SK-N-SH treated with all-trans-retinoic acid at 6 μM for 48 hours (cell line): ENCODE results near the gene MGMT.

Experiments
- ATAC-seq: fragments of 200-7000 bp; cut with Tn5 transposase; 3 replicates; pipeline ENCODE4 v1.9.1; 2020; ENCODE audit warnings: mild to moderate bottlenecking, moderate library complexity
- ARNTL ChIP-seq: fragments of 450-650 bp; formaldehyde crosslinking; IDR thresholded peaks from 2 replicates; pipeline ENCODE4 v1.5.0; 2020; ENCODE audit warnings: low read depth, mild to moderate bottlenecking, moderate library complexity, borderline replicate concordance
- BACH2 ChIP-seq: fragments of 250-450 bp; sonication (Bioruptor Pico); IDR thresholded peaks from 2 replicates; pipeline ENCODE4 v1.9.0; 2021; ENCODE audit warnings: mild to moderate bottlenecking, borderline replicate concordance
- CSDC2 ChIP-seq: fragments of 250-450 bp; sonication (Bioruptor Pico); IDR thresholded peaks from 2 replicates; pipeline ENCODE4 v1.5.0; 2020; ENCODE audit warnings: mild to moderate bottlenecking, moderate library complexity
- ESRRG ChIP-seq: fragments of 250-450 bp; sonication (Bioruptor Pico); IDR thresholded peaks from 2 replicates; pipeline ENCODE4 v1.6.1; 2021; ENCODE audit warnings: mild to moderate bottlenecking
- GLIS3 ChIP-seq: fragments of 250-450 bp; sonication (Bioruptor Pico); IDR thresholded peaks from 2 replicates; pipeline ENCODE4 v1.5.0; 2020; ENCODE audit warnings: mild to moderate bottlenecking, moderate library complexity
- ISL1 ChIP-seq: fragments of 250-450 bp; sonication (Bioruptor Pico); IDR thresholded peaks from 2 replicates; pipeline ENCODE4 v2.1.2; 2022; ENCODE audit warnings: mild to moderate bottlenecking, moderate library complexity
- OSR1 ChIP-seq: fragments of 250-450 bp; sonication (Bioruptor Pico); IDR thresholded peaks from 2 replicates; pipeline ENCODE4 v1.8.0; 2022; ENCODE audit warnings: moderate library complexity, mild to moderate bottlenecking, inconsistent platforms
- PPARA ChIP-seq: fragments of 250-450 bp; sonication (Bioruptor Pico); IDR thresholded peaks from 2 replicates; pipeline ENCODE4 v1.5.0; 2020; ENCODE audit warnings: mild to moderate bottlenecking, borderline replicate concordance
- RARB ChIP-seq: fragments of 250-450 bp; sonication (Bioruptor Pico); IDR thresholded peaks from 2 replicates; pipeline ENCODE4 v1.8.0; 2021; ENCODE audit warnings: mild to moderate bottlenecking, moderate library complexity
- SNAI2 ChIP-seq: fragments of 250-450 bp; sonication (Bioruptor Pico); IDR thresholded peaks from 2 replicates; pipeline ENCODE4 v1.5.0; 2020; ENCODE audit warnings: mild to moderate bottlenecking, moderate library complexity
- TCF4 ChIP-seq: fragments of 250-450 bp; sonication (Bioruptor Pico); IDR thresholded peaks from 2 replicates; pipeline ENCODE4 v1.8.0; 2021; ENCODE audit warnings: mild to moderate bottlenecking, moderate library complexity, borderline replicate concordance
- TOX ChIP-seq: fragments of 250-450 bp; sonication (Bioruptor Pico); IDR thresholded peaks from 2 replicates; pipeline ENCODE4 v1.8.0; 2021; ENCODE audit warnings: mild to moderate bottlenecking, moderate library complexity, borderline replicate concordance
- ZFP3 ChIP-seq: fragments of 250-450 bp; sonication (Bioruptor Pico); IDR thresholded peaks from 2 replicates; pipeline ENCODE4 v1.5.0; 2020; ENCODE audit warnings: mild to moderate bottlenecking, moderate library complexity
- ZFP30 ChIP-seq: fragments of 450-650 bp; formaldehyde crosslinking; IDR thresholded peaks from 2 replicates; pipeline ENCODE4 v1.5.0; 2022; ENCODE audit warnings: mild to moderate bottlenecking, moderate library complexity
- ZNF565 ChIP-seq: fragments of 450-650 bp; formaldehyde crosslinking; conservative IDR thresholded peaks from 2 replicates; pipeline ENCODE4 v1.5.0; 2020; ENCODE audit warnings: low read depth, mild to moderate bottlenecking, moderate library complexity
- ZNF70 ChIP-seq: fragments of 450-650 bp; formaldehyde crosslinking; IDR thresholded peaks from 2 replicates; pipeline ENCODE4 v1.5.0; 2020; ENCODE audit warnings: mild to moderate bottlenecking, moderate library complexity
- ZNF8 ChIP-seq: fragments of 450-650 bp; formaldehyde crosslinking; IDR thresholded peaks from 2 replicates; pipeline ENCODE4 v1.5.0; 2020; ENCODE audit warnings: mild to moderate bottlenecking, moderate library complexity
- TF ChIP-seq, protein P1 (sequence below): fragments of 250-450 bp; sonication (Bioruptor Pico); IDR thresholded peaks from 2 replicates; pipeline ENCODE4 v1.8.0; 2021; ENCODE audit warnings: low read depth, mild to moderate bottlenecking, moderate library complexity, borderline replicate concordance
- TF ChIP-seq, protein P2 (sequence below): fragments of 250-450 bp; sonication (Bioruptor Pico); IDR thresholded peaks from 2 replicates; pipeline ENCODE4 v1.5.1; 2021; ENCODE audit warnings: mild to moderate bottlenecking, moderate library complexity
- TF ChIP-seq, protein P3 (sequence below): fragments of 250-450 bp; sonication (Bioruptor Pico); IDR thresholded peaks from 2 replicates; pipeline ENCODE4 v1.5.1; 2020; ENCODE audit warnings: low read depth, mild to moderate bottlenecking, moderate library complexity
- TF ChIP-seq, protein P4 (sequence below): fragments of 250-450 bp; sonication (Bioruptor Pico); IDR thresholded peaks from 2 replicates; pipeline ENCODE4 v1.8.0; 2020; ENCODE audit warnings: mild to moderate bottlenecking, moderate library complexity, borderline replicate concordance
- TF ChIP-seq, protein P5 (sequence below): fragments of 250-450 bp; sonication (Bioruptor Pico); IDR thresholded peaks from 2 replicates; pipeline ENCODE4 v1.5.0; 2020; ENCODE audit warnings: mild to moderate bottlenecking, moderate library complexity

Gene MGMT

DNA sequence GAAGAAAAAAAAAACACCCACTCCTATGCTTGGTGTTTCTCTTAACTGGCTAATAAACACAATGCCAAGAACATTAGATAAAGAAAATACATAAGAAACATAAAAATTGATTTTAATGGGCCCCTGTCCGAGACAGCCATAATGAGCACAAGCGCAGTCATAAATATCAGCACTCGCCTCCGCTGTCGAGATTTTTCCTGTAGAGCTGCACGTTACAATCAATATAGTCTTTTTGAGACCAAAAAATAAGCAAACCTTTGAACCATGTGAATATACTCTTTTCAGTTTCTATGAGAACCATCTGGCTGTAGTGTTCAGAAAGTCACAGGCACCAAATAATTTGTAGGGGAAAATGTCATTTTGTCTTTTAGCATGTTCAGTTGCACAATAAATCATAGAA is 70.1 kb downstream of the MGMT start:
- TF ChIP-seq TOX (CRISPR knock-in tag) (no peak), ARNTL (CRISPR knock-in tag) (no peak), TCF4 (no peak), ISL1 (CRISPR knock-in tag) (no peak), ZNF8 (CRISPR knock-in tag) (no peak), RARB (CRISPR knock-in tag) (no peak), ZNF565 (CRISPR knock-in tag) (no peak), ZNF70 (no peak), SNAI2 (CRISPR knock-in tag) (no peak), GLIS3 (no peak), ZFP30 (CRISPR knock-in tag) (no peak), CSDC2 (CRISPR knock-in tag) (no peak), ZFP3 (CRISPR knock-in tag) (no peak)
- TF ChIP-seq, protein P1, sequence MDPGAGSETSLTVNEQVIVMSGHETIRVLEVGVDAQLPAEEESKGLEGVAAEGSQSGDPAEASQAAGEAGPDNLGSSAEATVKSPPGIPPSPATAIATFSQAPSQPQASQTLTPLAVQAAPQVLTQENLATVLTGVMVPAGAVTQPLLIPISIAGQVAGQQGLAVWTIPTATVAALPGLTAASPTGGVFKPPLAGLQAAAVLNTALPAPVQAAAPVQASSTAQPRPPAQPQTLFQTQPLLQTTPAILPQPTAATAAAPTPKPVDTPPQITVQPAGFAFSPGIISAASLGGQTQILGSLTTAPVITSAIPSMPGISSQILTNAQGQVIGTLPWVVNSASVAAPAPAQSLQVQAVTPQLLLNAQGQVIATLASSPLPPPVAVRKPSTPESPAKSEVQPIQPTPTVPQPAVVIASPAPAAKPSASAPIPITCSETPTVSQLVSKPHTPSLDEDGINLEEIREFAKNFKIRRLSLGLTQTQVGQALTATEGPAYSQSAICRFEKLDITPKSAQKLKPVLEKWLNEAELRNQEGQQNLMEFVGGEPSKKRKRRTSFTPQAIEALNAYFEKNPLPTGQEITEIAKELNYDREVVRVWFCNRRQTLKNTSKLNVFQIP = no peak
- TF ChIP-seq, protein P2, sequence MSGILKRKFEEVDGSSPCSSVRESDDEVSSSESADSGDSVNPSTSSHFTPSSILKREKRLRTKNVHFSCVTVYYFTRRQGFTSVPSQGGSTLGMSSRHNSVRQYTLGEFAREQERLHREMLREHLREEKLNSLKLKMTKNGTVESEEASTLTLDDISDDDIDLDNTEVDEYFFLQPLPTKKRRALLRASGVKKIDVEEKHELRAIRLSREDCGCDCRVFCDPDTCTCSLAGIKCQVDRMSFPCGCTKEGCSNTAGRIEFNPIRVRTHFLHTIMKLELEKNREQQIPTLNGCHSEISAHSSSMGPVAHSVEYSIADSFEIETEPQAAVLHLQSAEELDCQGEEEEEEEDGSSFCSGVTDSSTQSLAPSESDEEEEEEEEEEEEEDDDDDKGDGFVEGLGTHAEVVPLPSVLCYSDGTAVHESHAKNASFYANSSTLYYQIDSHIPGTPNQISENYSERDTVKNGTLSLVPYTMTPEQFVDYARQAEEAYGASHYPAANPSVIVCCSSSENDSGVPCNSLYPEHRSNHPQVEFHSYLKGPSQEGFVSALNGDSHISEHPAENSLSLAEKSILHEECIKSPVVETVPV (CRISPR knock-in tag) = no peak
- TF ChIP-seq, protein P3, sequence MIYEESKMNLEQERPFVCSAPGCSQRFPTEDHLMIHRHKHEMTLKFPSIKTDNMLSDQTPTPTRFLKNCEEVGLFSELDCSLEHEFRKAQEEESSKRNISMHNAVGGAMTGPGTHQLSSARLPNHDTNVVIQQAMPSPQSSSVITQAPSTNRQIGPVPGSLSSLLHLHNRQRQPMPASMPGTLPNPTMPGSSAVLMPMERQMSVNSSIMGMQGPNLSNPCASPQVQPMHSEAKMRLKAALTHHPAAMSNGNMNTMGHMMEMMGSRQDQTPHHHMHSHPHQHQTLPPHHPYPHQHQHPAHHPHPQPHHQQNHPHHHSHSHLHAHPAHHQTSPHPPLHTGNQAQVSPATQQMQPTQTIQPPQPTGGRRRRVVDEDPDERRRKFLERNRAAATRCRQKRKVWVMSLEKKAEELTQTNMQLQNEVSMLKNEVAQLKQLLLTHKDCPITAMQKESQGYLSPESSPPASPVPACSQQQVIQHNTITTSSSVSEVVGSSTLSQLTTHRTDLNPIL (CRISPR knock-in tag) = no peak
- TF ChIP-seq, protein P4, sequence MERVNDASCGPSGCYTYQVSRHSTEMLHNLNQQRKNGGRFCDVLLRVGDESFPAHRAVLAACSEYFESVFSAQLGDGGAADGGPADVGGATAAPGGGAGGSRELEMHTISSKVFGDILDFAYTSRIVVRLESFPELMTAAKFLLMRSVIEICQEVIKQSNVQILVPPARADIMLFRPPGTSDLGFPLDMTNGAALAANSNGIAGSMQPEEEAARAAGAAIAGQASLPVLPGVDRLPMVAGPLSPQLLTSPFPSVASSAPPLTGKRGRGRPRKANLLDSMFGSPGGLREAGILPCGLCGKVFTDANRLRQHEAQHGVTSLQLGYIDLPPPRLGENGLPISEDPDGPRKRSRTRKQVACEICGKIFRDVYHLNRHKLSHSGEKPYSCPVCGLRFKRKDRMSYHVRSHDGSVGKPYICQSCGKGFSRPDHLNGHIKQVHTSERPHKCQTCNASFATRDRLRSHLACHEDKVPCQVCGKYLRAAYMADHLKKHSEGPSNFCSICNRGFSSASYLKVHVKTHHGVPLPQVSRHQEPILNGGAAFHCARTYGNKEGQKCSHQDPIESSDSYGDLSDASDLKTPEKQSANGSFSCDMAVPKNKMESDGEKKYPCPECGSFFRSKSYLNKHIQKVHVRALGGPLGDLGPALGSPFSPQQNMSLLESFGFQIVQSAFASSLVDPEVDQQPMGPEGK (CRISPR knock-in tag) = no peak
- no peak for ATAC-seq

DNA sequence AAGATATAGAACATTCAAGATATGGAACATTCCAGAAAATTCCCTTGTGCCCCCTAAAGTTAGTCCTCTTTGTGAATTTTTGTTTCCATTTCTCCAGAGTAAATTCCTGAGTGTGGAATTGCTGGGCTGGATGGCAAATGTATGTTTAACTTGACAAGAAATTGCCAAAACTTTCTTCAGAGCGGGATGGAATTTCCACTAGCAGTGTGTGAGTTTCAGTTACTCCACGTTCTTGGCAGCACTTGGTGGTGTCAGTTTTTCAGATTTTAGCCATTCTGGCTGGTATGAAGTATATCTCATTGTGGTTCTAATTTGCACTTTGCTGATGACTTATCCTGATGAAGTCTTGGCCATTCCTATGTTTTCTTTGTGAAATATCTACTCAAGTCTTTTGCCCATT is 71.2 kb downstream of the MGMT start:
- ATAC-seq = no peak
- TF ChIP-seq ARNTL (CRISPR knock-in tag) = no peak
- no peak for TF ChIP-seq TOX (CRISPR knock-in tag)
- no peak for TF ChIP-seq GLIS3
- TF ChIP-seq RARB (CRISPR knock-in tag) = no peak
- TF ChIP-seq, protein P2 (CRISPR knock-in tag) = no peak
- TF ChIP-seq, protein P1 = no peak
- TF ChIP-seq PPARA = no peak
- TF ChIP-seq TCF4 = no peak
- TF ChIP-seq CSDC2 (CRISPR knock-in tag) = no peak
- TF ChIP-seq ZFP30 (CRISPR knock-in tag) = no peak
- no peak for TF ChIP-seq BACH2
- TF ChIP-seq, protein P5, sequence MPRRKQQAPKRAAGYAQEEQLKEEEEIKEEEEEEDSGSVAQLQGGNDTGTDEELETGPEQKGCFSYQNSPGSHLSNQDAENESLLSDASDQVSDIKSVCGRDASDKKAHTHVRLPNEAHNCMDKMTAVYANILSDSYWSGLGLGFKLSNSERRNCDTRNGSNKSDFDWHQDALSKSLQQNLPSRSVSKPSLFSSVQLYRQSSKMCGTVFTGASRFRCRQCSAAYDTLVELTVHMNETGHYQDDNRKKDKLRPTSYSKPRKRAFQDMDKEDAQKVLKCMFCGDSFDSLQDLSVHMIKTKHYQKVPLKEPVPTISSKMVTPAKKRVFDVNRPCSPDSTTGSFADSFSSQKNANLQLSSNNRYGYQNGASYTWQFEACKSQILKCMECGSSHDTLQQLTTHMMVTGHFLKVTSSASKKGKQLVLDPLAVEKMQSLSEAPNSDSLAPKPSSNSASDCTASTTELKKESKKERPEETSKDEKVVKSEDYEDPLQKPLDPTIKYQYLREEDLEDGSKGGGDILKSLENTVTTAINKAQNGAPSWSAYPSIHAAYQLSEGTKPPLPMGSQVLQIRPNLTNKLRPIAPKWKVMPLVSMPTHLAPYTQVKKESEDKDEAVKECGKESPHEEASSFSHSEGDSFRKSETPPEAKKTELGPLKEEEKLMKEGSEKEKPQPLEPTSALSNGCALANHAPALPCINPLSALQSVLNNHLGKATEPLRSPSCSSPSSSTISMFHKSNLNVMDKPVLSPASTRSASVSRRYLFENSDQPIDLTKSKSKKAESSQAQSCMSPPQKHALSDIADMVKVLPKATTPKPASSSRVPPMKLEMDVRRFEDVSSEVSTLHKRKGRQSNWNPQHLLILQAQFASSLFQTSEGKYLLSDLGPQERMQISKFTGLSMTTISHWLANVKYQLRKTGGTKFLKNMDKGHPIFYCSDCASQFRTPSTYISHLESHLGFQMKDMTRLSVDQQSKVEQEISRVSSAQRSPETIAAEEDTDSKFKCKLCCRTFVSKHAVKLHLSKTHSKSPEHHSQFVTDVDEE = no peak
- no peak for TF ChIP-seq OSR1 (CRISPR knock-in tag)
- no peak for TF ChIP-seq SNAI2 (CRISPR knock-in tag)
- TF ChIP-seq, protein P3 (CRISPR knock-in tag) = no peak
- TF ChIP-seq ZNF8 (CRISPR knock-in tag) = no peak
- TF ChIP-seq ZNF70 = no peak
- TF ChIP-seq ESRRG (CRISPR knock-in tag) = no peak
- no peak for TF ChIP-seq ZFP3 (CRISPR knock-in tag)
- TF ChIP-seq, protein P4 (CRISPR knock-in tag) = no peak
